Measurements from ENCODE around the gene SIKE1.
"Not testable (repeated sequence)": the region's sequence is repeated elsewhere in the genome, so short reads cannot be mapped to it uniquely, and the experiment has no call there.

SIKE1 gene

GRCh38 chr1:114804449-114804848 is 24.0 kb upstream of the SIKE1 start:
- not testable (repeated sequence) for H3K23ac ChIP-seq (ENCODE audit: low read length); H3K79me2 ChIP-seq (ENCODE audit: control insufficient read depth, insufficient read depth, low read length); H3K79me1 ChIP-seq (ENCODE audit: low read length); H3K4me2 ChIP-seq (ENCODE audit: low read length); H2AK5ac ChIP-seq (ENCODE audit: low read length); H4K8ac ChIP-seq (ENCODE audit: low read depth, low read length); H3K4me3 ChIP-seq (ENCODE audit: low read length); H3K4me1 ChIP-seq (ENCODE audit: control insufficient read depth, low read depth, low read length); H3K27ac ChIP-seq (ENCODE audit: low read depth, low read length); H3K27me3 ChIP-seq (ENCODE audit: insufficient read depth, low read length, poor library complexity); H3K4ac ChIP-seq (ENCODE audit: low read depth, low read length); H3K18ac ChIP-seq (ENCODE audit: low read length); H2BK5ac ChIP-seq (ENCODE audit: low read length); H3K36me3 ChIP-seq (ENCODE audit: control insufficient read depth, insufficient read depth, low read length); H3K56ac ChIP-seq (ENCODE audit: low read length); H2BK120ac ChIP-seq (ENCODE audit: low read depth, low read length); H4K5ac ChIP-seq (ENCODE audit: low read length); DNase-seq; H3K9ac ChIP-seq (ENCODE audit: low read length); H2BK15ac ChIP-seq (replicated peaks; ENCODE audit: low read depth)
- no CpG with 5 or more reads among the region's 33 CpGs for WGBS (ENCODE audit: extremely low coverage, insufficient coverage, low lambda C conversion rate)

GRCh38 chr1:114803001-114803400 is 22.5 kb upstream of the SIKE1 start:
- Histone ChIP-seq H3K79me2 (ENCODE audit: control insufficient read depth, insufficient read depth, low read length) (no peaks in the 10 kb centered on the region), H4K5ac (ENCODE audit: low read length) (no peak overlapping the region), H3K79me1 (ENCODE audit: low read length) (no peaks in the 10 kb centered on the region), H4K8ac (ENCODE audit: low read depth, low read length) (no peak overlapping the region), H3K23ac (ENCODE audit: low read length) (no peak overlapping the region), H2BK5ac (ENCODE audit: low read length) (no peak overlapping the region), H3K56ac (ENCODE audit: low read length) (no peak overlapping the region), H2AK5ac (ENCODE audit: low read length) (no peak overlapping the region), H3K18ac (ENCODE audit: low read length) (no peak overlapping the region), H3K27ac (ENCODE audit: low read depth, low read length) (no peak overlapping the region), H3K4ac (ENCODE audit: low read depth, low read length) (no peak overlapping the region), H3K36me3 (ENCODE audit: control insufficient read depth, insufficient read depth, low read length) (no peaks in the 10 kb centered on the region), H3K4me2 (ENCODE audit: low read length) (no peak overlapping the region), H3K4me3 (ENCODE audit: low read length) (no peak overlapping the region), H3K27me3 (ENCODE audit: insufficient read depth, low read length, poor library complexity) (no peaks in the 10 kb centered on the region), H3K9ac (ENCODE audit: low read length) (no peak overlapping the region), H2BK15ac (replicated peaks; ENCODE audit: low read depth) (no peak overlapping the region), H2BK120ac (ENCODE audit: low read depth, low read length) (no peak overlapping the region), H3K4me1 (ENCODE audit: control insufficient read depth, low read depth, low read length) (no peaks in the 10 kb centered on the region)
- WGBS (ENCODE audit: extremely low coverage, insufficient coverage, low lambda C conversion rate) = no CpG with 5 or more reads among the region's 3 CpGs
- no peak for DNase-seq

- Histone ChIP-seq H3K4me2 (ENCODE audit: low read length) (no peak overlapping the region), H3K4me3 (ENCODE audit: low read length) (no peak overlapping the region), H2BK120ac (ENCODE audit: low read depth, low read length) (no peak overlapping the region), H3K23ac (ENCODE audit: low read length) (no peak overlapping the region), H4K8ac (ENCODE audit: low read depth, low read length) (no peak overlapping the region), H2AK5ac (ENCODE audit: low read length) (no peak overlapping the region), H3K18ac (ENCODE audit: low read length) (no peak overlapping the region), H3K27ac (ENCODE audit: low read depth, low read length) (no peak overlapping the region), H3K4me1 (ENCODE audit: control insufficient read depth, low read depth, low read length) (no peaks in the 10 kb centered on the region), H3K79me2 (ENCODE audit: control insufficient read depth, insufficient read depth, low read length) (no peaks in the 10 kb centered on the region), H3K56ac (ENCODE audit: low read length) (no peak overlapping the region), H3K9ac (ENCODE audit: low read length) (no peak overlapping the region), H3K27me3 (ENCODE audit: insufficient read depth, low read length, poor library complexity) (no peaks in the 10 kb centered on the region), H4K5ac (ENCODE audit: low read length) (no peak overlapping the region), H3K79me1 (ENCODE audit: low read length) (no peaks in the 10 kb centered on the region), H3K36me3 (ENCODE audit: control insufficient read depth, insufficient read depth, low read length) (no peaks in the 10 kb centered on the region), H2BK5ac (ENCODE audit: low read length) (no peak overlapping the region), H3K4ac (ENCODE audit: low read depth, low read length) (no peak overlapping the region), H2BK15ac (replicated peaks; ENCODE audit: low read depth) (no peak overlapping the region)
- no CpG with 5 or more reads among the region's 2 CpGs for whole genome bisulfite sequencing (ENCODE audit: extremely low coverage, insufficient coverage, low lambda C conversion rate)
- no peak for DNase-seq
Observed at GRCh38 chr1:114794038-114794437, 13.6 kb upstream of the SIKE1 start.

- not testable (repeated sequence) for H3K4ac ChIP-seq (ENCODE audit: low read depth, low read length); H3K23ac ChIP-seq (ENCODE audit: low read length); H2BK5ac ChIP-seq (ENCODE audit: low read length); H3K27ac ChIP-seq (ENCODE audit: low read depth, low read length); H3K79me1 ChIP-seq (ENCODE audit: low read length); H3K79me2 ChIP-seq (ENCODE audit: control insufficient read depth, insufficient read depth, low read length); DNase-seq; H4K5ac ChIP-seq (ENCODE audit: low read length); H3K4me3 ChIP-seq (ENCODE audit: low read length); H3K27me3 ChIP-seq (ENCODE audit: insufficient read depth, low read length, poor library complexity); H2BK15ac ChIP-seq (replicated peaks; ENCODE audit: low read depth); H3K4me1 ChIP-seq (ENCODE audit: control insufficient read depth, low read depth, low read length); H3K4me2 ChIP-seq (ENCODE audit: low read length); H2AK5ac ChIP-seq (ENCODE audit: low read length); H3K56ac ChIP-seq (ENCODE audit: low read length); H4K8ac ChIP-seq (ENCODE audit: low read depth, low read length); H2BK120ac ChIP-seq (ENCODE audit: low read depth, low read length); H3K36me3 ChIP-seq (ENCODE audit: control insufficient read depth, insufficient read depth, low read length); H3K18ac ChIP-seq (ENCODE audit: low read length); H3K9ac ChIP-seq (ENCODE audit: low read length)
- WGBS (ENCODE audit: extremely low coverage, insufficient coverage, low lambda C conversion rate) = no CpG with 5 or more reads among the region's 25 CpGs
Observed at GRCh38 chr1:114790581-114790980, 10.1 kb upstream of the SIKE1 start.

GRCh38 chr1:114786440-114786839 is 6.0 kb upstream of the SIKE1 start:
- H4K8ac ChIP-seq (ENCODE audit: low read depth, low read length); H3K4ac ChIP-seq (ENCODE audit: low read depth, low read length); DNase-seq; H3K56ac ChIP-seq (ENCODE audit: low read length); H2BK15ac ChIP-seq (replicated peaks; ENCODE audit: low read depth); H2BK5ac ChIP-seq (ENCODE audit: low read length); H3K79me1 ChIP-seq (ENCODE audit: low read length); H3K4me2 ChIP-seq (ENCODE audit: low read length); H4K5ac ChIP-seq (ENCODE audit: low read length); H3K27me3 ChIP-seq (ENCODE audit: insufficient read depth, low read length, poor library complexity); H3K18ac ChIP-seq (ENCODE audit: low read length); H3K36me3 ChIP-seq (ENCODE audit: control insufficient read depth, insufficient read depth, low read length); H2AK5ac ChIP-seq (ENCODE audit: low read length); H3K23ac ChIP-seq (ENCODE audit: low read length); H3K79me2 ChIP-seq (ENCODE audit: control insufficient read depth, insufficient read depth, low read length); H3K4me3 ChIP-seq (ENCODE audit: low read length); H3K4me1 ChIP-seq (ENCODE audit: control insufficient read depth, low read depth, low read length); H2BK120ac ChIP-seq (ENCODE audit: low read depth, low read length); H3K27ac ChIP-seq (ENCODE audit: low read depth, low read length); H3K9ac ChIP-seq (ENCODE audit: low read length): not testable (repeated sequence)
- WGBS (ENCODE audit: extremely low coverage, insufficient coverage, low lambda C conversion rate) = no CpG with 5 or more reads among the region's 1 CpG

DNA sequence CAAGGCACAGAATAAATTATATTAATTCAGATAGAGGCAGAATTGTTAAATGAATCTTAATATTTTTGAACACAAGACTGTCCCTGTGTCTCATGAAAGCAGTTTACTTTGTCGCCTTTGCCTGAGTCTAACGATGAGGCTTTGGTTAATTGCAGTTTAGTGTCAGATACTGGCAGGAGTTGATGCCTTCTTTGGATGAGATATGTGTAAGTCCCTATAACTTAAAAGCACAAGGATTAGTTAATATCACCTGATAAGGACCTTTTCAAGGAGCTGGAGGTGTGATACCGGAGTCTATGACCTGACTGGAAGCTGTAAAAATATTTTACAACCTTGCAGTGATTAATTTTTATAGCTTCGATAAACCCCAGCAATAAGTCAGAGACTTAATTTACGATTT is 2.0 kb upstream of the SIKE1 start:
- H3K27ac ChIP-seq (ENCODE audit: low read depth, low read length) = no peak overlapping the region
- H3K4me1 ChIP-seq (ENCODE audit: control insufficient read depth, low read depth, low read length) = no peaks in the 10 kb centered on the region
- no peak overlapping the region for H4K5ac ChIP-seq (ENCODE audit: low read length)

More for the DNA sequence above, 2.0 kb upstream of the SIKE1 start:
- no peak overlapping the region for H3K56ac ChIP-seq (ENCODE audit: low read length)
- WGBS (ENCODE audit: extremely low coverage, insufficient coverage, low lambda C conversion rate) = no CpG with 5 or more reads among the region's 5 CpGs
- DNase-seq = no peak
- H3K4ac ChIP-seq (ENCODE audit: low read depth, low read length) = no peak overlapping the region
- H3K23ac ChIP-seq (ENCODE audit: low read length) = no peak overlapping the region
- no peak overlapping the region for H2BK120ac ChIP-seq (ENCODE audit: low read depth, low read length)
- H3K4me3 ChIP-seq (ENCODE audit: low read length) = no peak overlapping the region
- H3K9ac ChIP-seq (ENCODE audit: low read length) = no peak overlapping the region
- H3K18ac ChIP-seq (ENCODE audit: low read length) = no peak overlapping the region
- H3K36me3 ChIP-seq (ENCODE audit: control insufficient read depth, insufficient read depth, low read length) = no peaks in the 10 kb centered on the region
- H3K79me1 ChIP-seq (ENCODE audit: low read length) = peaks cover 2% of the 10 kb centered on the region
- H2BK15ac ChIP-seq (replicated peaks; ENCODE audit: low read depth) = no peak overlapping the region
- no peak overlapping the region for H2BK5ac ChIP-seq (ENCODE audit: low read length)
- H3K79me2 ChIP-seq (ENCODE audit: control insufficient read depth, insufficient read depth, low read length) = peaks cover 5% of the 10 kb centered on the region
- H3K4me2 ChIP-seq (ENCODE audit: low read length) = no peak overlapping the region
- no peak overlapping the region for H2AK5ac ChIP-seq (ENCODE audit: low read length)
- H3K27me3 ChIP-seq (ENCODE audit: insufficient read depth, low read length, poor library complexity) = no peaks in the 10 kb centered on the region
- no peak overlapping the region for H4K8ac ChIP-seq (ENCODE audit: low read depth, low read length)
